Type B pancreatic cell (in vitro differentiated cells): ENCODE results near the gene IER2. TPM values are rescaled to one million over a fixed set of nuclear protein-coding genes. Genes with fewer than 3 reads are reported as not detected.

Source experiments
- DNase-seq: peaks from one replicate; pipeline ENCODE4 v3.0.0; 2021; ENCODE audit warnings: mixed read lengths; ENCODE audit not compliant: unreplicated experiment; ENCODE audit errors: extremely low spot score
- H3K27ac Mint-ChIP-seq: 2 replicates; pipeline ENCODE4 v1.8.0; 2021; ENCODE audit warnings: mild to moderate bottlenecking, mixed read lengths
- H3K27me3 Mint-ChIP-seq: 2 replicates; pipeline ENCODE4 v1.8.0; 2021; ENCODE audit warnings: mixed read lengths
- H3K36me3 Mint-ChIP-seq: 2 replicates; pipeline ENCODE4 v1.8.0; 2021; ENCODE audit warnings: mixed read lengths
- H3K4me1 Mint-ChIP-seq: one replicate; pipeline ENCODE4 v1.8.0; 2021; ENCODE audit warnings: mixed read lengths; ENCODE audit not compliant: unreplicated experiment
- H3K4me3 Mint-ChIP-seq: 2 replicates; pipeline ENCODE4 v1.8.0; 2021; ENCODE audit warnings: mild to moderate bottlenecking, mixed read lengths
- H3K9me3 Mint-ChIP-seq: 2 replicates; pipeline ENCODE4 v1.8.0; 2021; ENCODE audit warnings: mixed read lengths
- CTCF ChIP-seq: fragments of 200-600 bp; sonication (generic); conservative IDR thresholded peaks from 2 replicates; pipeline ENCODE4 v1.5.0; 2021; ENCODE audit warnings: antibody characterized with exemption, mild to moderate bottlenecking
- total RNA-seq: library from RNA; stranded (reverse); gene quantifications from 2 replicates; pipeline ENCODE4 v1.2.1, GENCODE V29; 2021; ENCODE audit warnings: low replicate concordance

Gene IER2
- total RNA-seq, 1 donor from 2014 or later = 103 TPM

- Mint-ChIP-seq H3K27ac (peak overlapping the region; percentile 100), H3K4me3 (peak overlapping the region; percentile 99), H3K27me3 (peaks cover 25% of the 10 kb centered on the region), H3K36me3 (peaks cover 20% of the 10 kb centered on the region), H3K4me1 (peaks cover 21% of the 10 kb centered on the region), H3K9me3 (no peaks in the 10 kb centered on the region)
- DNase-seq = no peak
- TF ChIP-seq CTCF = no peak
Measured at GRCh38 chr19:13150931-13151604, 857 bp downstream of the IER2 start.

GRCh38 chr19:13151605-13152355 lies 1.6 kb downstream of the IER2 start:
- H3K4me1 Mint-ChIP-seq = peaks cover 21% of the 10 kb centered on the region

DNA sequence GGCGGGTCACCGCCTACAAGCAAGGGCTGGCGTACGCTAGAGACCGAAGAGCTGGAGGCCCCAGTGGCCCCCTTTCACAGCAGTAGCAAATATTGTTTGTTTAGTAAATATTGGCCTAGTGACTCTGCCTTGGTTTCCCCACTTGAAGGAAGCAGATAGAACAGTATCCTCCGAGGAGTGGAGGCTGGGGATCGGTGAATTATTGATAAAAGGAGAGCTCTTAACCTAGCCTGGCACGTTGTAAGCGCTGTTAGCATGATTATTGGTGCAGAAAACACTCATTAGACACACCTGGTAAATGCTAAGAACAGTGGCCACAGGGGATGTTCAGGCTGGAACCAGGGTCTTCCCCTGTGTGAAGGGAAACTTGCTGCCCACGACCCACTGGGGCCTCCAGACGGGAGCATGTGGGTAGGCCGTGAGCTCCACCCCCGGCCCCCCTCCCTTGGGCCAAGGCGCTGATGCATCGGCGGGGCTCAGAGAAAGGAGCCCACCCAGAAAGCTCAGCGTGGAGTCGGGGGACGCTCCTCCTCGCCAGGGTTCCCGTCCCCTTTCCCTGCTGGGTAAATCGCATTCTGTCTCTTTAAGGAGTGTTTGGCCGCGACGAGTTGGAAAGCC lies 2.3 kb downstream of the IER2 start:
- H3K9me3 Mint-ChIP-seq = no peaks in the 10 kb centered on the region
- H3K27me3 Mint-ChIP-seq = peaks cover 25% of the 10 kb centered on the region
- H3K27ac Mint-ChIP-seq = peak overlapping the region; percentile 100
- peak overlapping the region; percentile 99 for H3K4me3 Mint-ChIP-seq
- no peak for TF ChIP-seq CTCF
- H3K4me1 Mint-ChIP-seq = peaks cover 21% of the 10 kb centered on the region
- DNase-seq = no peak
- peaks cover 20% of the 10 kb centered on the region for H3K36me3 Mint-ChIP-seq

More at GRCh38 chr19:13151605-13152355, 1.6 kb downstream of the IER2 start:
- H3K27ac Mint-ChIP-seq = peak overlapping the region; percentile 100
- no peaks in the 10 kb centered on the region for H3K9me3 Mint-ChIP-seq
- peaks cover 20% of the 10 kb centered on the region for H3K36me3 Mint-ChIP-seq
- H3K4me3 Mint-ChIP-seq = peak overlapping the region; percentile 99
- H3K27me3 Mint-ChIP-seq = peaks cover 25% of the 10 kb centered on the region
- TF ChIP-seq CTCF = no peak
- DNase-seq = peak; percentile 98

DNA sequence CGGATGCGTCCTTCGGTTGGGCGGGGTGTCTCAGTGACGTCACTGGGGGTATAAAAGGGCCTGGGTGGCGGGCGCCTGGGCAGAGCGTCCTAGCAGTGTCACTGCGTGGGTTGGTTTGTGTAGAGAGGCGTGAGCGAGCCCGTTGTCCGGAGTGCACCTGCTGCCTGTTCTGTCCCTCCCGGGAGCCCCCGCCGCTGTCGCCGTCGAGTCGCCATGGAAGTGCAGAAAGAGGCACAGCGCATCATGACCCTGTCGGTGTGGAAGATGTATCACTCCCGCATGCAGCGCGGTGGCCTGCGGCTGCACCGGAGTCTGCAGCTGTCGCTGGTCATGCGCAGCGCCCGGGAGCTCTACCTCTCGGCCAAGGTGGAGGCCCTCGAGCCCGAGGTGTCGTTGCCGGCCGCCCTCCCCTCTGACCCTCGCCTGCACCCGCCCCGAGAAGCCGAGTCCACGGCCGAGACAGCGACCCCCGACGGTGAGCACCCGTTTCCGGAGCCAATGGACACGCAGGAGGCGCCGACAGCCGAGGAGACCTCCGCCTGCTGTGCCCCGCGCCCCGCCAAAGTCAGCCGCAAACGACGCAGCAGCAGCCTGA lies 2.9 kb downstream of the IER2 start:
- peaks cover 25% of the 10 kb centered on the region for H3K27me3 Mint-ChIP-seq
- H3K36me3 Mint-ChIP-seq = peaks cover 20% of the 10 kb centered on the region
- TF ChIP-seq CTCF = peak; percentile 31
- H3K4me1 Mint-ChIP-seq = peaks cover 21% of the 10 kb centered on the region
- peak overlapping the region; percentile 100 for H3K27ac Mint-ChIP-seq
- peak; percentile 95 for DNase-seq
- H3K9me3 Mint-ChIP-seq = no peaks in the 10 kb centered on the region
- H3K4me3 Mint-ChIP-seq = peak overlapping the region; percentile 99

GRCh38 chr19:13153569-13154240 lies 3.5 kb downstream of the IER2 start:
- peak overlapping the region; percentile 100 for H3K27ac Mint-ChIP-seq
- no peak for DNase-seq
- H3K9me3 Mint-ChIP-seq = no peaks in the 10 kb centered on the region
- TF ChIP-seq CTCF = no peak
- peaks cover 20% of the 10 kb centered on the region for H3K36me3 Mint-ChIP-seq
- peak overlapping the region; percentile 99 for H3K4me3 Mint-ChIP-seq
- peaks cover 18% of the 10 kb centered on the region for H3K4me1 Mint-ChIP-seq
- peaks cover 25% of the 10 kb centered on the region for H3K27me3 Mint-ChIP-seq
